HG03175 (cell line): ENCODE data around the gene ADGRG3.

Source experiments
- ATAC-seq: cut with Tn5 transposase; IDR thresholded peaks from one replicate; pipeline ENCODE4 v1.9.1; 2021; ENCODE audit warnings: mild to moderate bottlenecking, moderate library complexity; ENCODE audit not compliant: unreplicated experiment

ADGRG3 gene

GRCh38 chr16:57630407-57630797, 37.7 kb upstream of the ADGRG3 start:
- no peak for ATAC-seq

- no peak for ATAC-seq
Measured at GRCh38 chr16:57630931-57631845, 36.9 kb upstream of the ADGRG3 start.

- ATAC-seq, result no peak
Measured at GRCh38 chr16:57632568-57632967, 35.5 kb upstream of the ADGRG3 start.

- ATAC-seq, result no peak
Measured at GRCh38 chr16:57633383-57634064, 34.6 kb upstream of the ADGRG3 start.

GRCh38 chr16:57634171-57634570, 33.9 kb upstream of the ADGRG3 start:
- ATAC-seq, result no peak

GRCh38 chr16:57635266-57636097, 32.6 kb upstream of the ADGRG3 start:
- no peak for ATAC-seq

GRCh38 chr16:57636184-57636583, 31.9 kb upstream of the ADGRG3 start:
- no peak for ATAC-seq

- no peak for ATAC-seq
Measured at GRCh38 chr16:57637020-57637419, 31.1 kb upstream of the ADGRG3 start.

GRCh38 chr16:57637424-57637823, 30.7 kb upstream of the ADGRG3 start:
- no peak for ATAC-seq

GRCh38 chr16:57637965-57638364, 30.1 kb upstream of the ADGRG3 start:
- no peak for ATAC-seq

- no peak for ATAC-seq
Measured at GRCh38 chr16:57638381-57638780, 29.7 kb upstream of the ADGRG3 start.

GRCh38 chr16:57639172-57639887, 28.8 kb upstream of the ADGRG3 start:
- no peak for ATAC-seq

GRCh38 chr16:57640185-57640584, 27.9 kb upstream of the ADGRG3 start:
- no peak for ATAC-seq

- no peak for ATAC-seq
Measured at GRCh38 chr16:57640612-57641011, 27.5 kb upstream of the ADGRG3 start.

- ATAC-seq, result no peak
Measured at GRCh38 chr16:57642160-57643135, 25.7 kb upstream of the ADGRG3 start.

- ATAC-seq, result no peak
Measured at GRCh38 chr16:57643147-57643874, 24.8 kb upstream of the ADGRG3 start.

GRCh38 chr16:57643910-57644309, 24.2 kb upstream of the ADGRG3 start:
- no peak for ATAC-seq

GRCh38 chr16:57644383-57645014, 23.6 kb upstream of the ADGRG3 start:
- no peak for ATAC-seq
